Activated CD4-positive, alpha-beta T cell treated with anti-CD3 and anti-CD28 coated beads, Interleukin-2, amount 50 U/mL, for 24 hours (primary cell): Measurements from ENCODE around the gene METTL17.

ENCODE experiments used
- DNase-seq, 2 donors: peaks; one replicate each; pipeline ENCODE4 v3.0.0-alpha.2; 2020; ENCODE audit warnings: low read depth in 1 of 2, low spot score in 1 of 2

The METTL17 gene

DNA sequence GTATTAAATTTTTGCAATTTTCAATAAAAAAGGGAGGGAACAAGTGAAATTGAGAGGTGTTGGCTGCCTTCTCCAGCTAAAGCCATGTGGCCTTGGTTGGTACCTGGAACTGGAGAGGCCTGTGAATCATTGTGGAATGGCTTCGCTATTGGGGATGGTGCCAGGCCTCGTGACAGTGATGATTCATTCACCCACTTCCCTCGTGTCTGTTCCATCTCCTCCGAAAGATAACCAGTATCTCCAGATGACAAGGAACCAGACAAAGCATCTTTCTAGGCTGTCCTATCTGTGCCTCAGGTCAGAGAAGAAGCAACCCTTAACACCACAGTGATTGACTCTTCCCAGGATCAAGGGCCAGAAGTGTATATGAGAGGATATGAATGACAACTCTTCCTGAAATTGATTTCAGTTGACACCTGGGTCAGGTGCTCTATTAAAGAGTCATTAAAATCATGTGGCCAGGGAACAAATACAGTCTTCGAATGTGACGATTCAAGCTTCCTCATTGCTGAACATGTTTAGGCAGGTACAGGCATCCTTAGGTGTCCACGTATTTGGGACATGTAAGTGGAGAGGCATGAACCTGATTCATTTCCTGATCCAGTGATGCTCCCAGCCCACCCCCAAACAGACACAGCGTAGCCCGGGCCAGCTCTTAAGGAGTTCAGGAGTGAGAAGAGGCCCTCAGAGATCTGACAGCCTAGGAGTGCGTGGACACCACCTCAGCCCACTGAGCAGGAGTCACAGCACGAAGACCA, 52.1 kb downstream of the METTL17 start, which contains the start of gene RNASE7:
Gene RNASE7 (plus strand): TSS at position 687 of the 758 bp plus-strand sequence. CDS start 631 bp downstream, outside the sequence.
- no peak for DNase-seq

DNA sequence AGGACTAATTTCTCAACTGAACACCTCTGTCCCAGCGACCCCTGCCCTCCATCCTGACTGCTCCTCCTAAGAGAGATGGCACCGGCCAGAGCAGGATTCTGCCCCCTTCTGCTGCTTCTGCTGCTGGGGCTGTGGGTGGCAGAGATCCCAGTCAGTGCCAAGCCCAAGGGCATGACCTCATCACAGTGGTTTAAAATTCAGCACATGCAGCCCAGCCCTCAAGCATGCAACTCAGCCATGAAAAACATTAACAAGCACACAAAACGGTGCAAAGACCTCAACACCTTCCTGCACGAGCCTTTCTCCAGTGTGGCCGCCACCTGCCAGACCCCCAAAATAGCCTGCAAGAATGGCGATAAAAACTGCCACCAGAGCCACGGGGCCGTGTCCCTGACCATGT, 53.1 kb downstream of the METTL17 start:
- DNase-seq: no peak

DNA sequence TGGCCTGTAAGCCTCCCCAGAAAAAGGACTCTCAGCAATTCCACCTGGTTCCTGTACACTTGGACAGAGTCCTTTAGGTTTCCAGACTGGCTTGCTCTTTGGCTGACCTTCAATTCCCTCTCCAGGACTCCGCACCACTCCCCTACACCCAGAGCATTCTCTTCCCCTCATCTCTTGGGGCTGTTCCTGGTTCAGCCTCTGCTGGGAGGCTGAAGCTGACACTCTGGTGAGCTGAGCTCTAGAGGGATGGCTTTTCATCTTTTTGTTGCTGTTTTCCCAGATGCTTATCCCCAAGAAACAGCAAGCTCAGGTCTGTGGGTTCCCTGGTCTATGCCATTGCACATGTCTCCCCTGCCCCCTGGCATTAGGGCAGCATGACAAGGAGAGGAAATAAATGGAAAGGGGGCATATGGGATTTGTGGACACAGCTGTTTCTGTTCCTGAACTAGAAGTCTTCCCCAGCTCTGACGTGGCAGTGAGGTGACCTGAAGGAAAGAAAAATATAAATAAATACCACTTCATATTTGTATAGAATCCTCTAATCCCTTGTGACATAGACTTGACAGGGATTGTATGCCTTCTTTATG, 53.7 kb downstream of the METTL17 start:
- no peak for DNase-seq

DNA sequence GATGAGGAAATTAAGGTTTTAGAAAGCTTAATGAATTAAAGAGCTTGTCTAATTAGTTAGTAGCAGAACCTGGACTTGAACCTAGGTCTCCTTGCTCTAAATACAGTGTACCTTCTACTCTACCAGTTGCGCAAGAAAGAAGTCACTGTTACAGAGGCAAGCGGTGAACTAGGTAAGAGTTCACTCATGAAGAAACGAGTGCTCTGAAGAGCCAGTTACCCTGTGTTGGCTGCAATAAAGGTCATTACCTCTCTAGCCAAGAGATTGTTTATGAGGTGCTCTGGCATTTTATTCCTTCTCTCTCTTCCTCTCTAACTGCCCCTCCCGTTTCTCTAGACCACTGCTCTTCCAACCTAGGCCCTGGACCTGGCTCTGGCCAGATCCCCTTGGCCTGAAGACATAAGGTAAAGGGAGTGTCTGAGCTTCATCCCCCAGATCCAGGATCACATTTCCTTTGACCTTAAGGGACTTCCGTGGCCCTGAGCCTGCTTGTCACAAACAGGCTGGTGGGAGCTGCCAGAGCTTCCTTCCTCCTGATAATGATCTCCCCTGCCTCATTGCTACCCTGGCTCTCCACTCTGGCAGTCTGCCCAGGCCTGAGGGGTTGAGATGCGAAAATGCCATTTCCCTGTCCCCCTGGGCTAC, 54.3 kb downstream of the METTL17 start:
- DNase-seq: no peak
